HG03521 (cell line): Measurements from ENCODE around the gene DLG2.
"Not testable (repeated sequence)": the region's sequence is repeated elsewhere in the genome, so short reads cannot be mapped to it uniquely, and the experiment has no call there.

ENCODE experiments used
- ATAC-seq: cut with Tn5 transposase; IDR thresholded peaks from one replicate; pipeline ENCODE4 v1.9.1; 2021; ENCODE audit warnings: mild to moderate bottlenecking, moderate library complexity; ENCODE audit not compliant: unreplicated experiment

DLG2 gene

GRCh38 chr11:85627332-85627997 is at the start of gene DLG2:
TSS of gene DLG2 (minus strand) at chr11:85627344.
- ATAC-seq = no peak

GRCh38 chr11:85673393-85673792 is 46.2 kb upstream of the DLG2 start:
- ATAC-seq = no peak

- no peak for ATAC-seq
These were observed 45.2 kb upstream of the DLG2 start for GRCh38 chr11:85672105-85672902.

- not testable (repeated sequence) for ATAC-seq
These were observed 44.0 kb upstream of the DLG2 start for GRCh38 chr11:85670949-85671663.

GRCh38 chr11:85668157-85668556 is 41.0 kb upstream of the DLG2 start:
- ATAC-seq = no peak

- no peak for ATAC-seq
These were observed 39.5 kb upstream of the DLG2 start for GRCh38 chr11:85666687-85667086.

GRCh38 chr11:85665733-85666132 is 38.6 kb upstream of the DLG2 start:
- no peak for ATAC-seq

- ATAC-seq = peak; percentile 82
These were observed 37.7 kb upstream of the DLG2 start, which contains the start of gene CREBZF for GRCh38 chr11:85664615-85665481. TSS of gene CREBZF (minus strand) at chr11:85665129. CDS start at chr11:85664875, 254 bp downstream.

- peak; percentile 72 for ATAC-seq
These were observed 36.8 kb upstream of the DLG2 start for GRCh38 chr11:85663753-85664614.

GRCh38 chr11:85663080-85663752 is 36.1 kb upstream of the DLG2 start:
- no peak for ATAC-seq

GRCh38 chr11:85661972-85662664 is 35.0 kb upstream of the DLG2 start:
- ATAC-seq = no peak

GRCh38 chr11:85658180-85658579 is 31.0 kb upstream of the DLG2 start:
- ATAC-seq = no peak

GRCh38 chr11:85656777-85657176 is 29.6 kb upstream of the DLG2 start:
- ATAC-seq = no peak

GRCh38 chr11:85654343-85654742 is 27.2 kb upstream of the DLG2 start:
- not testable (repeated sequence) for ATAC-seq

- ATAC-seq = no peak
These were observed 25.8 kb upstream of the DLG2 start for GRCh38 chr11:85652786-85653447.

GRCh38 chr11:85651118-85651517 is 24.0 kb upstream of the DLG2 start:
- ATAC-seq = no peak

- peak; percentile 99 for ATAC-seq
These were observed 20.6 kb upstream of the DLG2 start, which contains the start of gene TMEM126A for GRCh38 chr11:85647604-85648299. TSS of gene TMEM126A (plus strand) at chr11:85647967. CDS start at chr11:85650256, 2,289 bp downstream.
